Diencephalon (tissue), 1 donor: Measurements from ENCODE around the gene GPBP1L1. TPM values are rescaled to one million over a fixed set of nuclear protein-coding genes. Genes with fewer than 3 reads are reported as not detected.

Experiments used
- small RNA-seq: library from RNA; depleted of rRNA; stranded (forward); fragments of <200 nt; gene quantifications from one replicate; pipeline ENCODE3, GENCODE V24; 2014
- total RNA-seq: library from RNA; depleted of rRNA; stranded (reverse); fragments of >200 nt; gene quantifications from one replicate; pipeline ENCODE4 v1.2.3, GENCODE V29; 2014

Gene GPBP1L1
- total RNA-seq = 67.1 TPM

DNA sequence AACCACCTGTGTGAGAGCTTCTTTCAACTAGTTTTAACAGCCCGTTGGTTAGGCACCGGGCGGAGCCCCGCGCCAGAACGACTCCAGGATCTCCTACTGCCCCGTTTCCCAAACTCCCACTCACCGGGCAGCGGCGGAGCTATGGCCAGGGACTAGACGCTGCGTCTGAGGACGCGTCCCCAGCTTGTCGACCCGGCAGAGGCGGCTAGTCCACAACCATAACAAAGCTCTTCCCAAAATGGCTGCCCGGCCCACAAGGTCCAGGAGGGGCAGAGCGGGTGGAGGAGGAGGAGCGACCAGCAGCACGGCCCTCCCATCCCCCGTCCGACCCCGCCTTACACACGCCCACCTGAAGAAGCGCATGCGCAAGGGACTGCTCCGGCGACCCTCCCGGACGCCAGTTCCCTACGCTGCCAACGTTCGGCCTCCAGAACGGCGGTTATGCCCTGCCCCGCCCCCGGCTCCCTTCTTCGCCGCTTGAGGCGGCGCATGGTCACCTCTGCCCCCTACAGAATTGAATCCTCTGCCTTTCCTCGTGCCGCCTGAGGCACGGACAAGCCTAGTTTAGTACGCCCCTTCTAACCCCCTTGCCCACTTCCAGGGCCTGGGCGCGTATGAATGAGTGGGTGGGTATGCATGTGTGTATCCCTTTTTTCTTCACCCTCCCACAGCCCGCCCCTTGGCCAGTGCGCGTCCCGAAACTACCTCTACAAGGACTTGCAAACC, at the start of gene GPBP1L1:
Gene GPBP1L1 (minus strand): TSS at position 246 of the 726 bp plus-strand sequence. CDS start 27,446 bp downstream, outside the sequence.

GRCh38 chr1:45687754-45688740, 1.7 kb upstream of the GPBP1L1 start, which contains the start of gene TMEM69:
Gene TMEM69, plus strand, starts transcription at chr1:45688181. Its CDS starts 2,888 bp downstream, at chr1:45691069.

DNA sequence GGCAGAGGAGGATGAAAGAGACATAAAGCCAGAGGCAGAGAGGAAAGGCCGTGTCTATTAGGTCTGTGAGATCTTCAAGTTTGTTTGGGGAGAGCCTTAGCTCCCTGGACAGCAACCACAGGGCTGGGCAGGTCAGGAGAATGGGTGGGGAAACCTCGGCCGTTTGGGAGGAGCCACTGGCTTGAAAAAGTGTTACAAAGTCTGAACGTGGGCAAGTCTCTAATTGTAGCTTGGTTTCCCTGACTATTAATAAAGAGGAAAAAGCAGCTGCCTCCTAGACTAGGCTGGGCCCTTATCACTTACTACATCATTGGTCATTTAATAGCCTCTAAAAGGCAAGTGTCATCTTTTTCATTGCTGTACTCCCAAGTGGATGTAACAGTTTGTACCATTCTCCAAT, 62.4 kb downstream of the GPBP1L1 start, which contains the start of gene CCDC17:
Gene CCDC17 (minus strand): TSS at position 83 of the 400 bp plus-strand sequence. CDS start 145 bp downstream, outside the sequence.

DNA sequence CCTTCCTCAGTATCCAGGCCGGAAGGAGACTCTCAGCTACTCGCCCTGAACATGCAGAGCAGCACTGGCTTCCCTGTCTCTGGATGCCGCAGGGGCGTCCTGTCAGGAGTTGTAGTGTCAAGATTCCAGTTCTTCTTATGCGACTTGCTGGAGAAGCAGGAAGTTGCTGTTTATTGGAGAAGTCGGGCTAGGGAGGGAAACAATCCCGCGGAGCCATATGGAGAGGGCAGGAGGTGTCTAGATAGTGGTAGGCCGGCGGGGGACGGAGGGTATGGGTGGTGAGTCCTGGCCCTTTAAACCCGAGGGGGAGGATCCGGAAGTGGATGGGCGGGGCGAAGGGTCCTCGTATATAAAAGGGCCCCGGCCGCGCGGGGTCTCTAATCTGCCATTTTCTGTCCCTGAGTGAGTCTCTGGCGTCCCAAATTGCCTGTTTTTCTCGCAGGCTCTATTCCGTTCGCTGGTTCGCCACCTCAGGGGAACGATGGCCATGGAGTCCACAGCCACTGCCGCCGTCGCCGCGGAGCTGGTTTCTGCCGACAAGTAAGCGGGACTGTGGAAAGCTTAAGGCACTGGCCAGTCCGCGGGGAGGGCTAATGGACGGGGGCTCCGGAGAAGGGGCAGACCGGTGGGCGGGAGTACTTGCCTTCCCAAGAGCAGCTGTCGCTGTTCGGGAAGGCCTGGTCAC, 102.5 kb downstream of the GPBP1L1 start, which contains the start of gene NASP:
Gene NASP (plus strand): TSS at position 376 of the 685 bp plus-strand sequence. CDS start 106 bp downstream, at position 482.

Small RNA genes lying within 50 kb of the gene (small RNA-seq; reads per million reads assigned to genes)
- not detected for gene AL355480.1
- not detected for gene AL355480.2
- gene AL355480.3 = not detected
- gene AL355480.4 = not detected

Other genes with a start within 250 kb of the GPBP1L1 start
- gene TESK2, start 195.4 kb downstream of the GPBP1L1 start, total RNA-seq = 0.92 TPM
- gene CCDC163, start 186.5 kb downstream of the GPBP1L1 start, total RNA-seq = 0.92 TPM
- 3.7 TPM for gene MMACHC, start 186.2 kb downstream of the GPBP1L1 start, total RNA-seq
- 234 TPM for gene PRDX1, start 164.6 kb downstream of the GPBP1L1 start, total RNA-seq
- 74.5 TPM for gene AKR1A1, start 135.7 kb downstream of the GPBP1L1 start, total RNA-seq
- 87.7 TPM for gene NASP, start 102.5 kb downstream of the GPBP1L1 start, total RNA-seq
- gene CCDC17, start 62.5 kb downstream of the GPBP1L1 start, total RNA-seq = 0.46 TPM
- 17.5 TPM for gene TMEM69, start 1.6 kb upstream of the GPBP1L1 start, total RNA-seq
- 13.1 TPM for gene IPP, start 64.1 kb upstream of the GPBP1L1 start, total RNA-seq
- 48.4 TPM for gene MAST2, start 117.1 kb upstream of the GPBP1L1 start, total RNA-seq